M059J (cell line): Measurements from ENCODE around the gene LMBR1L. TPM values are rescaled to one million over a fixed set of nuclear protein-coding genes. Genes with fewer than 3 reads are reported as not detected.
"Not testable (repeated sequence)": the region's sequence is repeated elsewhere in the genome, so short reads cannot be mapped to it uniquely, and the experiment has no call there.

Experiments used
- DNase-seq: peaks from one replicate; pipeline ENCODE4 v3.0.0-alpha.2; 2012; ENCODE audit warnings: low read depth
- total RNA-seq: library from RNA; depleted of rRNA; stranded (reverse); fragments of >200 nt; shearing (Covaris generic); gene quantifications from 2 replicates; pipeline ENCODE4 v1.2.3, GENCODE V29; 2014

Gene LMBR1L
- total RNA-seq, 1 experiment from 2014 or later: 11.7 TPM

DNA sequence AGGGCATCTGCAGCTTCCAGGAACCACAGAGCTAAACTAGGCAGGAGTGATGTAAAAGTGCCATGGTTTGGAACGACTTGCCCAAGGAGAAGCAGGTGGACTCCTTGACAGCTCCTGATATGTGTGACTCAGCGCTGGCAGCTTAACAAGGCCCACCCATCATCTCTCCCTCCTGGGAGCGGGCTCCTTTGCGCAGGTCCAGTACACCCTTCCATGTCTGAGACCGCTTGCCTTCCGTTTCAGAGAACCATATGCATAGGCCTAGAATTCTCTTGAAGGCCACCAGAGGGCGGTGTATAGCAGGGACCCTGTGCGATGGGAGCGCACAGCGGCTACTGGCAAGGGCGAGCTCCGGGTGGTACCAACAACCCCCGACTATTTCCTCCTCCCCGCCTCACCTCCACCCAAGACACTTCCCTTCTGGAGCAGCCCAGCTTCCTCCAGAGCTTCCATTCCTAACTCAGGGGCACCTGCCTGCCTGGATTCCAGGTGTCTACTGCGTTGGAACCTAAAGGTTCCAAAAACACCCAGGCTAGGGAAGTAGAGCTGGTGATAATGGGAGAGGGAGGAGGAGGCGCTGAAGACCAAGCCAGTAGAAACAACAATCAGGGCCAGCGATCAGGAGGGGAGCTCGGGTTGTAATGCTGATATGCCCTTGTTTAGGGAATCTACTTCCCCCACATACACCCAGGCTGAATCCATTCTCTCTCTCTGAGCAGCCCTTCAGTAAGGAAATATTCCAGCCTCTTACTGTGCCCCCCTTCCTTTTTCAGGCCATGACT lies 22.3 kb downstream of the LMBR1L start:
- DNase-seq: peak; percentile 88

DNA sequence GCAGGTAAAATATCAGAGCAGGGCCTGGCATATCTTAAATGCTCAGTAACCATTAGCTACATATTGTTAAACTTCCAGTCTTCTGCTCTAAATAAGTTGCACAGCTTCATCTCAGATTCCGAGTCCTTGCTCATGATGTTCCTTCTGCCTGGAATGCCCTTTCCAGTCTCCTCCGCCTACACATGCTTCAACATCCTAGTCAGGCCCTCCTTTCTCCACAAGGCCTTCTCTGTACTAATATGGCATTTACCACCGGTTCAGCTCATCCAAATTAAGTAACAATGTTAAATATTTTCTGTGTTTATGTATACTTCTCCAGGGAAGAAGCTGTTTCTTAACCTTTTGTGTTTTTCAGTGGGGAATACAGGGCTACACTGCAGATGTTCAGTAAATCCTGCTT lies 24.5 kb downstream of the LMBR1L start:
- no peak for DNase-seq

DNA sequence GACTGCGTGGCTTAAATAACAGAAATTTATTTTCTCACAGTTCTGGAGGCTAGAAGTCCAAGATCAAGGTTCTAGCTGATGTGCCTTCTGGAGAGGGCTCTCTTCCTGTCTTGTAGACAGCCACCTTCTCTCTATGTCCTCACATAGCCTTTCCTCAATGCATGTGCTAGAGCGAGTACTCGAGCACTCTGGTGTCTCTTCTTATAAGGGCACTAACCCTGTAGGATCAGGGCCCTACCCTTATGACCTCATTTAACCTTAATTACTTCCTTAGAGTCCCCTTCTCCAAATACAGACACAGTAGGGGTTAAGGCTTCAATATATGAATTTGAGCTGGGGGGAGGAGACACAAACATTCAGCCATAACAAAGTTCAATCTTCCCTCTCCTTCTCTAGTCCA lies 26.2 kb downstream of the LMBR1L start:
- no peak for DNase-seq

DNA sequence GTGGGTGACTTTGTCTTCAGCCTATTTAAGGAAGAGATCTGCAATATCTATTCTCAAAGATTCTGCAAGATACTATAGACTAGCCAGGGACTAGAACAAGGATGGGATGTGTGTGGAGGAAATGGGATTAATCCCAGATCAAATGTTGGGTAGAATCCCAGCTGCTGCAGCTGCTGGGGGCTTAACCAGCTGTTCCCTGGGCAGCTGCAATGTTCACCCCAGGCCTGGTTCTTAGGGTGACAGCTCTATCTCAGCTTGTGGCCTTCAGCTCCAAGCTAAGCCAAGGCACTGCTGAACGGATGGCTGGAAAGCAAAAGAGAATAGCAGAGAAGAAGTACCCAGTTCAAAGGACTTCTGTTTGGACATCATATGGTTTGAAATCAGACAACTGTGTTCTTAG lies 30.9 kb downstream of the LMBR1L start:
- DNase-seq: no peak

DNA sequence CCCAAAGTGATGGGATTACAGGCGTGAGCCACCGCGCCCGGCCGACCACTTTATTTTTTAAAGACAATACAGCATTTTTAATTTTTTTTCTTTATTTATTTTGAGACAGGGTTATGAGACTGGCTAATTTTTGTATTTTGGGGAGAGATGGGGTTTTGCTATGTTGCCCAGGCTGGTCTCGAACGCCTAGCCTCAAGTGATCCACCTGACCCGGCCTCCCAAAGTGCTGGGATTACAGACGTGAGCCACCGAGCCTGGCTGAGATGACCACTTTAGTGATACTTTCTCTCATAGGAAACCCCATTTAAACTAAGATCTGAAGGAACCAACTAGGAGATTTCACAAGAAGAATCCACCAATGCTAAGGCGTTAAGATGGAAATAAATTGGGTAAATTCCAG lies 39.7 kb downstream of the LMBR1L start:
- no peak for DNase-seq

DNA sequence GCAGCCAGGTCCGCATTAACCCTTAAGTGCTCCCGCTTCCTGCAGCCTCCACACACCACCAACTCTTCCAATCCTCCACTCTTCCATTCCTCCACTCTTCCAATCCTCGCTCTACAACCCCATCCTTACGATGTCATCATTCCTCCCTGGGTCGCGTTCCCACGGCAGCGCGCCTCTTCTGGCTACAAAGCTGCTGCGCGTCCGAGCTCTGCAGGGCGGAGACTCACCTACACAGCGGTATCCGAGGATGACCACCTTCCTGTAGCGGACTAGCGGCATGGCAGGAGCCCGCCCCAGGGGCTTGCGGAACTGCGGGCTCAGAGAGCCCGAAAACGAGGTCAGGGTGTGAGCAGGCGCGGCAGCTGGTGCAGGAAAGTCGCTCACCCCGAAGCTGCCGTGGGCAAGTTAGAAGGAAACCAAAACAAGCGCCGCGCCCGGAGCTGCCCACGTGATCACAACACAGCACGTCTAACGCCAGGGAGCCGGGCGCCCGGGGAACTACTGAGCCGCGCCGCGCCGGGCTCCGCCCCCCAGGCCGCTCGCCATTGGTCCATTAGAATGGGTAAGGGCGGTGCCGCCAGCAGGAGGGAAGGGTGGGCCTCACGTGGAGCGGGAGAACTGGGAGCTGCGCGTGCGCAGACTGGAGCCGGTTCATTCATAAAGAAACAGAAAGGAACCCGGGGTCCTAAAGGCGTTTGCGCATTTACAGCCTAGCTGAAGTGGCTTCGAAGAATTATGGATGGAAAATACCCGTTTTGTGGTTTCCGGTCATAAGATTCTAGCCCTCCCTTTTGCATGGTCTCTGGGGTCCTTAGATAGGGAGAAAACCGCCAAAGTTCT lies 40.9 kb downstream of the LMBR1L start, which contains the start of gene RHEBL1:
Gene RHEBL1, minus strand, starts transcription at position 473 of the 840 bp plus-strand sequence. Its CDS starts 194 bp downstream, at position 279.
- peak; percentile 97 for DNase-seq

DNA sequence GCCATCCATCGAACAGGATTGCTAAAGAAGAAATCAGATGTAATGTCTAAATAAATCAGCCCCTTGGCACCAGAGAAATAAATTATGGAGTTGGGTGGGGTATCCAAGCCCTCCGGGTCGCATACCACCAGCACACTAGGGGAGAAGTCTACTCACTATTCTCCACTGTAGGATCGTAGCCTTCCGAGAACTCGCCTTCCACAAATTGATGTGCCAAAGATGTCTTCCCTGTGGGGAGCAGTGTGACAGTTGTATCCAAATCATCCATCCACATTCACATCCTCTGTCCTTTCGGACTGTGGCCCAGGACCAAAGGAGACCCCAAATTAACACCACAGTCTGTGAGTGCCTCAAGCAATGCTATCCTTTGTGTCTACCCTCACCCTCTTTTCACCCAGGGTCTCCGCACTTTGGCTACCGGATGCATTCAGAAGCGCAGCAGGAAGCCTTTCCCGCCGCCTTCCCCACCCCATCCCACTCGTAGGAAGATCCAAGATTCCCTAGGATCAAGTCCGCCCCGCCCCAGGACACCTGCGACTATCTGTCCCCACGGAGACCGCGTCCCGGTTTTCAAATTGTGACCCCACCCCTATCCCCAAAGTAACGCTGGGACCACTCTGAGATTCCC lies 41.7 kb downstream of the LMBR1L start:
- DNase-seq: no peak

DNA sequence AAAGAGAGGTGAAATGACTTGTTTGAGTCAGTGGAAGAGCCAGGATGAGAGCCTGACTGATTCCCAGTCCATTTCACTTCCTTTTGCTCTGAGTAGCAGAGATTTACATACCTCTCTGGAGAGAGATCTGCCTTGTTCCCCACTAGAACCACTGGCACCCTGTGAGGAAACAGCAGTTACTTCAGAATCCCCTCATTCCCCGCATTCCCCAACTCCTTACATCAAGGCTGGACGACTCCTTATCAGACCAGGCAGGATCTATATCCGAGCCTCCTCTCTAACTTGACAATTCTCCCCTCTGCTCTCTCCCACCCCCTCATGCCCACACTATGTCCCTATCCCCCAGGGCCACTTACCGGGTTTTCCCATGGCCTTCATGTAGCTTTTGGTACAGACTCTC lies 44.5 kb downstream of the LMBR1L start:
- no peak for DNase-seq

DNA sequence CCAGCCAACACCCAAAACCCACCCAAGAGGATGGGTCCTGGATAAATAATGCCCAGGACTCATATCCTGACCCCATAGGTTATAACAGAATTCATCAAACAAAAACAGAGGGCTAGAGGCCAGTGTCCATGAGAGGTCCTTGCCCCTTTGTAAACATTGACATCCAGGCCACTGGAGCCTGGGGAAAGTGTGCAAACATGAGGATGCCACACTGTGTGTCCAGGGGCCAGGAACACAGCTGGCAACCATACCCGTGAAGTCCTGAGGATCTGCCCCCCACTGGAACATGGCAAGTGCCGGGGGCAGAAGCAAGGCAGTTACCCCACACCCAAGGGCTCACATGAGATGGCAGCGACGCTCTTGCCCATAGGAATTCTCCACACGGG lies 45.9 kb downstream of the LMBR1L start:
- DNase-seq: no peak

DNA sequence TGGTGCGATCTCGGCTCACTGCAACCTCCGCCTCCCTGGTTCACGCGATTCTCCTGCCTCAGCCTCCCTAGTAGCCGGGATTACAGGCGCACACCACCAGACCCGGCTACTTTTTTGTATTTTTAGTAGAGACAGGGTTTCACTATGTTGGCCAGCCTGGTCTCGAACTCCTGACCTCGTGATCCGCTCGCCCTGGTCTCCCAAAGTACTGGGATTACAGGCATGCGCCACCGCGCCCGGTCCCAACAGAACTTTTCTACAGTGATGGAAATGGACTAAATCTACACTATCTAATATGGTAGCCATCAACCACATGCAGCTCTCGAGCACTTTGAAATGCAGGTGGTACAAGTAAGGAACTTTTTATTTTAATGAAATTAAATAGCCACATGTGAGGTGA lies 48.7 kb downstream of the LMBR1L start:
- not testable (repeated sequence) for DNase-seq

DNA sequence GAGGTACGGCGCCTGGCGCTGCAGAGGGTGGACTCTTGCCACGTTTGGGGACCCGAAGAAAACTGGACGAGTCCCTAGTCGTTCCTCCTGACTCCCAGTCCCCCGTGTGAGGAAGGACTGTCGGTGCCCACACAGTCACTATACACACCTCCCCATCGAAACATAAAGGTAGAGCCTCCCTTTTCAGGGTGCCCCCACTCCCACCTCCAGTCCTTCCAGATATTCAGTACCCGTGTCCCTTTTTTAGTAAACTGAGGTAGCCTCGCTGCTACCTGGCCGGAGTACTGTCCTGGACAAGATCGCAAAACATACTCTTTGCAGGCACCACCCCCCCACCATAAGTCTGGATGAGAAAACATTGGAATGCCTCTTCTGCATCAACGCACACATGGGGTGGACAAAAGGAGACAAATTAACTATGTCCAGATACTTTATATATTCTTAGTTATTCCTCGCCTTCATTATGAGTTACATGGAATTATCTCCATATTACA lies 49.4 kb downstream of the LMBR1L start:
- DNase-seq: no peak

DNA sequence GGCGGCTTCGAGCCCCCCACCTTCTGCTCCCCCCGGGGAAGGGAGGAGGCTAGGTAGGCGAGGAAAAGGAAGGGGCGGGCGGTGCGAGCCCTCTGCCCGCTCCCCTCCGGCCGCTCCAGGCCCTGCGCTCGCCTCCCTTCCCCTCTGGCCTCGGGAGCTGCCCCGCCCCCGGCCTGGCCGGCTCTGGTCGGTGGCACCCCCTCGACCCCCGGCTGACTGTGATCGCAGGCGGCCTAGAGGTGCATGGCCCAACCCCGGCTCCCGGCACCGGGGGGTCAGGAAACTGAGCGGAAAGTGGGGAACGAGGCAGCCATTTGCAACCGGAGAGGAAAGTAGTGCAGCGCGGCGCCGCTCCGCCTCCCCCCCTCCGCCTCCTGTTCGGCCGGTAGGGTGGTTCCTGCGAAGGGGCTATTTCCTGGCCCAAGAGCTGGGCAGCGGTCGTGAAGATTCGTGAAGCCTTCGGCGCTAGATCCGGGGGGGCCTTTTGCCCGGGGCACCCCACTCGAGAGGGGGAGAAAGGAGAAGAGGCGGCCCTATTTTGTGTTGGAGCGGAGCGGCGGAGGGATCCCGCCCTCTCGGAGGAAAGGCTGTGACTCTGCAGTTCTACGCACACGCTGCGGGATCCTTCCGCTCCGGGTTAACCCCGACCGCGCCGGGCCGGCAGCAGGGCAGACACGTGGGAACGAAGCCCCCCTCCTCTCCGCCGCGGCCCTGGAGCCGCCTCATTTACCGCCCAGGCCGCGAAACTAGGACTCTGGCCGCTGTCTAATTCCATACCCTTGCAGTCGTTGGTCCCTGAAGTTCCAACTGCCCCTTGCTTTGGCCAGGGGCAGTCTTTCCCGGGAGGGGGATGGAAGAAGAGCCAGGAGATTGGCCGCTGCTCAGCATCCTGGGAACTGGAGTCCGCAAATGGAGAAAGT lies 50.1 kb downstream of the LMBR1L start, which contains the start of gene KMT2D:
Gene KMT2D, minus strand, starts transcription at position 558 of the 920 bp plus-strand sequence. CDS start 5,470 bp downstream, outside the sequence.
- DNase-seq: peak; percentile 86

DNA sequence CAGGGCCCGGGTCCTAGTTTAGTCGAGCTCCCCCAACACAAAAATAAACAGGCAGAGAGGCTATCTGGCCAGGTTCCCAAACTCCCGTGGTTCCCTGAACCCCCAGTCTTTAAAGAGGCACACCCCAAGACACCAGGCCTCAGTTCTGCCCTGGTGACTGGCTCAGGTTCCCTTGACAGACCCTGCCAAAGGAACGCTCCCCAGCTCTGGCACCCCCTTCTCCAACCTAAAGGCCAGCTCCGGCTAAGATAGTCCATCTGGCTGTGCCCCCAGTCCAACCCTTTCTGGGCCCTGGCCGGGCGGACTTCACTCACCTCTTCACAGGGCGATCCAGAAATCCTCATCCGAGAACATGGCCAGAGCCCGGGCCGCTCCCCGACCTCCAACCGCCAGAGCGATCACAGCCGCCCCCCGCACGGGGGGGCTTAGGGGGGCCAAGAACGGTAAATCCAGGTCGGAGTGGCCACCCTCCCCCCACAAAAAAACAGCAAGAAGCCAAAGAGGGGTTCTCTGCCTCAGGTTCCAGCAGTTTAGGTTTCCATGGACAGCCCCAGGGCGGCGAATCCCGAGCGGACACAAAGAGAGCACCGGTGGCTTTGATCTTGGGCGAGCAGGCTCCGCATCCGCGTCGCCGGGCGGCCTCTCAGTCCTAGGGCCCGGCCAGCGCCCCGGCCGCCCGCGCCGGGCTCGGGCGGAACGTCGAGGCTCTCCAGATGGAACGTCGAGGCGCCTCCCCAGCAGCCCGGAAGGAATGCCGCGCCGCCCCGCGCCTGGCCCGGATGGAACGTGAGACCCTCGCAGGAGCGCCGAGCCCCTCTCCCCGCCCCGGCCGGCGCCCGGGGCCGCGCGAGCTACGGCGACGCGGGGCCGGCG lies 51.1 kb downstream of the LMBR1L start:
- DNase-seq: peak; percentile 30

DNA sequence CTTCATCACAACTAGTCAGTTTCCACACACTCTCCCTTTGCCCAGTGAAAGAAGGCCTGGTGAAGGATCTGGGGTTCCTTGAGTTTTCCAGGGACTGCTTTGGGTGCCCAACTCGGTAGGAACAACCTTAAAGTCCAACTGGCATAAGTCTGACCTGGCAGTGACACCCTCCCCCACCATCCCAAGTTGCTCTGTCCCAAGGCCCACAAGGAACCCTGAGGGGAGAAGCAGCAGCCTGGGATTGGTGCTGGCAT lies 51.7 kb downstream of the LMBR1L start:
- DNase-seq: no peak

DNA sequence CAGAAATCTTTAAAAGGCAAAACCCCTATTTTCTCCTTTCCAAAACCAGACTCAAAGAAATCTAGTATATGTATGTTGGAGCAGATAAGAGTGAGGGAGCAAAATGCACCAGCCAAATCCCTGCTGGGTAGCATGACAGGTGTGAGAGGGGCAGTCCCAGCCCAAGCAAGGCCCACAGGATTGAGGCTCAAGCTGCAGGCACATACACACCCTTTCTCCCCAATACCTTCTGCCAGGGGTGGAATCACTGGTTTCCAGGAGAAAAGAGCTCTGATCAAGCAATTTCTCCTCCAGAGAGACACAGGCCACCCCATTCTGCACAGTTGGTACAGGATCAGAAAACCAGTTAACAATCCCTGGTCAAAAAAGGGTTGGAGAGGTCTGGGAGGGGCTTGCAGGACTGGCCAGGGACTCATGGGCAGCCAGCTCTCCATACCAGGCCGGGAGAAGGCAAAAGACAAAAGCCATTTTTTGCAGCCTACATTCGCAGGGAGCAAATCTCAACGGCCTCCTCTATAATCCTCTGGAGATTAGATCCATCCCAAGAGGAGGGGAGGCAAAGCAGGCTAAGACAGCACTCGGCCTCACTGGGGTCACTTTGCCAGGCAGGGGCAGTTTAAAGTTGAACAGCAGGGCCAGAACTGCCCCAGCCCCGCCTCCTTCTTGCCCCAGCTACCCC lies 52.1 kb downstream of the LMBR1L start:
- no peak for DNase-seq

DNA sequence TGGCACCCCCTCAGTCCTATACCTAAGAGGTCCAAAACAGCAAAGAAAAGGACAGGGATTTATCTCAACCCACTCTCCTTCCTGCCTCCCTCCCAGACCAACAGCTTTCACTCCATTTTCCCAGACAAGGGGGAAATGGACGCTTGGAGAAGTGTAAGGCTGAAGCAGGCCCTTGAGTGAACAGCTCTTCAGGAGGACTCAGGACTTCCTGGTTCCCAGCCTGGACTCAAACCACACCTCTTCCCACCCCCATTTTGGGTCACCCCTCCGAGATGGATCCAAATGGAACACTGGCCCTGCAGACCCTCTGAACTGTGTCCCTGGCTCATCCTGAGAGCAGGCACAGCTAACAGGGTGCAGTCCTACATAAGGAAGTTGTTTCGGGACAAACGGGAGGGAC lies 52.8 kb downstream of the LMBR1L start:
- peak; percentile 7 for DNase-seq

DNA sequence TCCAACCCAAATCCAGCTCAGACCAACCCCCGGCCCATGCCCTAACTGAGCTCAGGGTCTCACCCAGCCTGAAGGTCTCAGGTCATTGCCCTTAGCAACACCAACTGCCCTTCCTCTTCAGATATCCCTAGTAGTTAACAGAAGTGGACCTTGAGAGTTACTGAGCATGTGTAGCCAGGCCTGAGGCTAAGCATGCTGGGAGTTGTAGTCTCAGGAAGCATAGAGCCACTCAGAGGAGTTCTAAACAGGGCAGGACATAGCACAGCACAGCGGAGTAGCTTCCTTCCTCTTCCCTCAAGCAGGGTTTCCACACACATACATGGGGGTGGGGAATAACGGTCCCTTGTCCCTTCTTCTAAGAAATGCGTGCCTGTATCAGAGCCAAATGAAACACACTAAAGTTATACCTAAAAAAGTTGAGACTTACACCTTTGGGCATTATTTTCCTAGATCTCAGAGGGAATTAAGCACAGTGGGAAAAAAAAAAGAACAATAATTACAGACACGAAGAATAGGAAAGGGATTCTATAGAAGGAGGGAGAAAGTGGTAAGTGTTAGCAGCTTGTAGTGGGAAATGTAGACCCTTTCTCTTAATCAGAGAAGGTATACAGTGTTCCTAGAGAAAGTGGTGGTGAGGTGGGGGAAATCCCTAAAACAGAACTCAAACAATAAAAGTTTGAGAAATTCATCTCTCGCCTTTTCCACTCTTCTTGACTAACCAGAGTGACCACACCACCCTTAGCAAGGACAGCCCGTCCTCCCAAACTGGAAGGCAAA lies 54.5 kb downstream of the LMBR1L start:
- DNase-seq: peak; percentile 43

DNA sequence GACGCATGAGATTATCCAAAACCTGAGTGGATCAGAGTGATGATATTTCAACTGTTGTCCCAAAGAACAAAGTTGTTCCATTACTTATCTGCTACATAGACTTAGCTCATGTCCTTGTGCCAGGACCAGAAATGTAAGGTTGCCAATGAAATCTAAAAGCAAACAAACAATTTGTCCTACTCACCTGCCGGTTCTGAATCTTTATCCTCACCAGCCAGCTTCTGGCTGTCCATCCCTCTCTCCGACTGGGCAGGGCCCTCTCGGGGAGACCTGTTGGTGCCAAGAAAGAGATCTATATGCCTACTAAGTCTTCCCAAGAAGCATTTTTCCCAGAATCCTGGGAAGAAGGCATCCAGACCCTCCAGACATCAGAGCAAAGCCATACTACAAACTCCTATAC lies 55.6 kb downstream of the LMBR1L start:
- DNase-seq: no peak

DNA sequence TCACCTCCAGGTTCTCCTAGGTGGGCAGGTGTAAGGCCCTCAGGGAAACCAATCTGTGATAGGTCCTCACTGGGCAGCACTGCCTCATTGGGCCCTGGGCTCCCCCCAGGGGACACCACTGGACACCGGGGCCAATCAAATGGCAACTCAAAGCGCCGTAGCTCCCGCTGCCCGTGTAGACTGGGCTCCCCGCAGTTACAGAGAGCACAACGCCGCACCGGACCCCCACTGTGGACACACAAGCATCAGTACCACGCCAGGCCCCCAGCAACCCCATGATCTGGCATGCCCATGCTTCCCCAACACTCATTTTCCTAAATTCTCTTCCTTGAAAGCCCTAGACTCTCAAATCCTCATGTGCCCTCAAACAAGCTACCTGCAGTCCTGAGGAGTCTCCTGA lies 56.1 kb downstream of the LMBR1L start:
- DNase-seq: no peak
